ENCODE data around the gene GLI3.

Gene GLI3

GRCh38 chr7:42105554-42106358, 131.3 kb downstream of the GLI3 start:
- DNase-seq (ENCODE audit: low spot score): no peak

- no peak for DNase-seq (ENCODE audit: low spot score)
Observed at GRCh38 chr7:42104694-42105093, 132.3 kb downstream of the GLI3 start.

- no peak for DNase-seq (ENCODE audit: low spot score)
Observed at GRCh38 chr7:42104231-42104630, 132.8 kb downstream of the GLI3 start.

- no peak for DNase-seq (ENCODE audit: low spot score)
Observed at GRCh38 chr7:42103456-42103855, 133.6 kb downstream of the GLI3 start.

GRCh38 chr7:42103020-42103419, 134.0 kb downstream of the GLI3 start:
- DNase-seq (ENCODE audit: low spot score): no peak

GRCh38 chr7:42102301-42102700, 134.7 kb downstream of the GLI3 start:
- DNase-seq (ENCODE audit: low spot score): no peak

- DNase-seq (ENCODE audit: low spot score): no peak
Observed at GRCh38 chr7:42100156-42100508, 136.9 kb downstream of the GLI3 start.

- DNase-seq (ENCODE audit: low spot score): no peak
Observed at GRCh38 chr7:42099470-42100155, 137.4 kb downstream of the GLI3 start.

GRCh38 chr7:42099066-42099465, 137.9 kb downstream of the GLI3 start:
- no peak for DNase-seq (ENCODE audit: low spot score)

- DNase-seq (ENCODE audit: low spot score): no peak
Observed at GRCh38 chr7:42097752-42098151, 139.3 kb downstream of the GLI3 start.

GRCh38 chr7:42096681-42097561, 140.1 kb downstream of the GLI3 start:
- no peak for DNase-seq (ENCODE audit: low spot score)

GRCh38 chr7:42096268-42096667, 140.7 kb downstream of the GLI3 start:
- DNase-seq (ENCODE audit: low spot score): no peak

- DNase-seq (ENCODE audit: low spot score): no peak
Observed at GRCh38 chr7:42095791-42096190, 141.2 kb downstream of the GLI3 start.

GRCh38 chr7:42093349-42093905, 143.6 kb downstream of the GLI3 start:
- no peak for DNase-seq (ENCODE audit: low spot score)

- DNase-seq (ENCODE audit: low spot score): no peak
Observed at GRCh38 chr7:42091461-42092291, 145.3 kb downstream of the GLI3 start.

GRCh38 chr7:42090806-42091205, 146.2 kb downstream of the GLI3 start:
- DNase-seq (ENCODE audit: low spot score): no peak

- no peak for DNase-seq (ENCODE audit: low spot score)
Observed at GRCh38 chr7:42090056-42090455, 147.0 kb downstream of the GLI3 start.

- no peak for DNase-seq (ENCODE audit: low spot score)
Observed at GRCh38 chr7:42087616-42088015, 149.4 kb downstream of the GLI3 start.

GRCh38 chr7:42085531-42085930, 151.5 kb downstream of the GLI3 start:
- DNase-seq (ENCODE audit: low spot score): no peak

GRCh38 chr7:42084263-42084662, 152.7 kb downstream of the GLI3 start:
- no peak for DNase-seq (ENCODE audit: low spot score)

GRCh38 chr7:42083284-42083683, 153.7 kb downstream of the GLI3 start:
- DNase-seq (ENCODE audit: low spot score): no peak

Measured in putamen (tissue), 1 donor.